Left forelimb (tissue), 1 donor: ENCODE results near the gene F7.
"Not testable (repeated sequence)": the region's sequence is repeated elsewhere in the genome, so short reads cannot be mapped to it uniquely, and the experiment has no call there.

Experiments used
- DNase-seq: peaks from one replicate; pipeline ENCODE4 v3.0.0-alpha.2; 2018; ENCODE audit warnings: low spot score

F7 gene

GRCh38 chr13:113072376-113072775 lies 33.2 kb upstream of the F7 start:
- no peak for DNase-seq

DNA sequence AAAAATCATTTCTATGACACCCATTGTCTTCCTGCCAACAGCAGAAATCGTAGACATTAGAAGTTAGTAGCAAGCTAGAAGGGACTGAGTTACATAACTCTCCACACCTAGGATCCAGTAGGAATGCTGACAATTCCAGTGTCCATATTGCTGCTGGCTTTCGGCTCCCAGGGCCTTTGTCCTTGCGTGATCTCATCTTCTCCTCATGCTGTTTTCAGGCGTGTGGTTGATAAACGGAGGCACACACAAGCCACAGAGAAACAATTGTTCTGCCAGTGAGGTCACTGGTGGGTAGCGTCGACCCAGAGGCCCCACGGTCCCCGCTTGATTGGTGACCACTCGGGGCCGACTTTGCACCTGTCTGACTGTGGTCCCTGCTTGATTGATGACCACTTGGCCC lies 31.6 kb upstream of the F7 start:
- no peak for DNase-seq

GRCh38 chr13:113074401-113074800 lies 31.2 kb upstream of the F7 start:
- no peak for DNase-seq

- no peak for DNase-seq
Measured at GRCh38 chr13:113074876-113075275, 30.7 kb upstream of the F7 start.

DNA sequence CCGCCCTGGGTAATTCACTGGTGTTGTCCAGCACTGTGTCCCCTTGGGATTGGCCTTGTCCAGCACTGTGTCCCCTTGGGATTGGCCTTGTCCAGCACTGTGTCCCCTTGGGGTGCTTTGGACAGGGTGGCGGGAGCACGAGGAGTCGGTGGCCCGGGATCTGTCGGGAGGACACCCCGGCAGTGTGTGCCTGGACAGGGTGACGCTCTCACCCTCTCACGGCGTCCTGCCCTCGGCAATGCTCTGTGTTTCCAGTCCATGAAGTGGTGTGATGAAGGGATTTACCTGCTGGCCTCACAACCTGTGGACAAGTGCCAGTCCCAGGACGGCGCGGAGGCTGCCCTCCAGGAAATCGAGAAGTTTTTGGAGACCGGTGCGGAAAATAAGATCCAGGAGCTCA lies 29.9 kb upstream of the F7 start:
- DNase-seq = no peak

DNA sequence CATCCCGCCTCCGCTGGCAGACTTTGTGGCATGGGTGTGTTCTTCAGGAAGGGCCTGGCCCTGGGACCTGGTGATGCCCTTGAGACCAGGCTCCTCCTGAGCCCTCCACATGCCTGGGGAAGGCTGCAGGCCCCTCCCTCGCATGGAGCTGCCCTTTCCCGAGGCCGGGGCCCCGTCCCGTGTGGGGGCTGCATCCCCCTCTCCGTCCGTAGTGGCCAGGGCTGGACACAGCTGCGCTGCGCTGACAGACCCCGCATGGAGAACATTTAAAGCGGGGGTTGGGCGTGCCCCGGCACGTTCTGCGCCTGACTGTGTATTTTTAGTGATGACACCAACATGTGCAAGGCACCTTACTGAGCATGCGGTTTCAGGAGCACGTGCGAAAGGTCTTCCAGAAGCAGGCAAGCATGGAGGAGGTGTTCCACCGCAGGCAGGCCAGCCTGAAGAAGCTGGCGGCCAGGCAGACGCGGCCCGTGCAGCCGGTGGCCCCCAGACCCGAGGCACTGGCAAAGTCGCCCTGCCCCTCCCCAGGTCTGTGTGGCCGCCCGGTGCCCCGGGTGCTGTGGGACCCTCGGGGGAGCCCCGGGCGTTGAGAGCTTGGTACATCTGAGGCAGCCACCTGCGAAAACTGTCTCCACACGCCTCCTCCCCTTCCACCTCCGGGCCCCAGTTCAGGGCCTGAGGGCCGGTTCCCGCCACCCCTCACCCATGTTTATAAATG lies 28.8 kb upstream of the F7 start:
- DNase-seq = no peak

DNA sequence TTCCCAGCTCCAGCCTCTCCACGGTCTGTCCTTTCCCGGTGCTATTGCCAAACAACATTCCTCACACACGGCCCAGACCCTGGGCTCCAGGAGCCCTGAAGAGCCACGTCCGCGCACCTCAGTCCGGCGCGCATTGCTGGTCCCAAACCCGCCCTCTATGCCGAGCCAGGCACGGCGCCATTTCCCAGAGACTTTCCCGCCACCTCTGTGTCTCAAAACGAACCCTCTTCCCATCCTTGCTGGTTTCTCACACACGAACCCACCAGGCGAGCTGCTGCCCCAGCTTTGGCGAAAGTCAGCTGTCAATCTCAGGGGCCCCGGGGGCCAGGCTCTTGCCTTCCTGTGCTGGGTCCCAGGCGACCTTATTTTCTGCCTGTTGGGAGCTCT lies 28.0 kb upstream of the F7 start:
- no peak for DNase-seq

DNA sequence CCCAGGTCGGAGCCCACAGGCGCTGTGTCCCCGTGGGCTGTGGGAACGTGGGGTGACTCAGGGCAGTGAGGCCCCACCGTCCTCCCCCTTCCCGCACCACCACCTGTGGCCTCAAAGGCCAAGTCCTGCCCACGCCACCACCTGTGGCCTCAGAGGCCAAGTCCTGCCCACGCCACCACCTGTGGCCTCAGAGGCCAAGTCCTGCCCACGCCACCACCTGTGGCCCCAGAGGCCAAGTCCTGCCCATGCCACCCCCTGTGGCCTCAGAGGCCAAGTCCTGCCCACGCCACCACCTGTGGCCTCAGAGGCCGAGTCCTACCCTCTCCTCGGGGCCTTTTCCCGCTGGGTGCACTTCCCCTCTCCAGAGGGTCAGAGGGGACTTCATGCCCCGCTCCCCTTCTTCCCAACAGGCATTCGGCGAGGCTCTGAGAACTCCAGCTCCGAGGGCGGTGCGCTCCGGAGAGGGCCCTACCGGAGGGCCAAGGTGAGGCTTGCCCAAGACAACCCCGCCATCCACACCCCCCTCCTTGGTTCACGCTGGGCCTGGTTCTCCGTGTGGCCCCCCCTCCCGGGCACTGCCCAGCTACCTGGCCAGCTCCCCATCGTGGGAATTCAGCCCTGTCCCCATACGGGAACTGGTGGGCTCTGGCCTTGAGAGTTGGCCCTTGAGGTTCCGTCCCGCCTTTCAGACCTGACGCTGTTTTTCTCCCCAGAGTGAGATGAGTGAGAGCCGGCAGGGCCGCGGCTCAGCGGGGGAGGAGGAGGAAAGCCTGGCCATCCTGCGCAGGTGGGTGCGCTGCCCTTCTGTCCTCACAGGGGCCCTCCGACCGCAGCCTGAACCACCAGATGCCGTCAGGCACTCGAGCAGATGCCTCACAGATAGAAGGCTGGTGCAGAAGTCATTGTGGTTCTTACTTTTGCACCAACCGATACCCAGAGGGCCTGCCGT lies 27.4 kb upstream of the F7 start:
- DNase-seq = no peak

- no peak for DNase-seq
Measured at GRCh38 chr13:113078902-113079780, 26.4 kb upstream of the F7 start.

GRCh38 chr13:113079781-113080080 lies 25.9 kb upstream of the F7 start:
- DNase-seq = not testable (repeated sequence)

DNA sequence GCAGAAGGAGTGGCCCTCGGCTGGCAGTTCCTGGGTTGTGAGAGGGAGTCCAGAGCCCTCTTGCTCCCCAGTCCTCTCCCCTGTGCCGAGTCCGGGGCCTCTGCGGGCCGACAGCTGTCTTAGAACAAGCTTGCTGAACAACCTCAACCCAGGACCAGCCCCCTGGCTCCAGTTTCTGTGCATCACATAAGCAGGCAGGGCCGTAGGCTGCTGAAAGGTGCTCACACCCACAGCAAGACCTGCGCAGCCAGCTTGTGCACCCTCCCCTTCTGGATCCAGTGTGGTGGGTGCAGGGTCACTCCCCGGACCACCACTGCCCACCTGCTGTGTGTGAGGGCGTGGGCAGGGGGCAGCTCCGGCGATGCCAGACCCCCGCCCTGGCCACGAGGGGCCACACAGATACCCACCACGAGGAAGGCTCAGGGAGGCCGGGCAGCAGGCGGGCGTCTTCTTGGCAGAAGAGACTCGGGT lies 25.2 kb upstream of the F7 start:
- no peak for DNase-seq

- no peak for DNase-seq
Measured at GRCh38 chr13:113080901-113081521, 24.6 kb upstream of the F7 start.

DNA sequence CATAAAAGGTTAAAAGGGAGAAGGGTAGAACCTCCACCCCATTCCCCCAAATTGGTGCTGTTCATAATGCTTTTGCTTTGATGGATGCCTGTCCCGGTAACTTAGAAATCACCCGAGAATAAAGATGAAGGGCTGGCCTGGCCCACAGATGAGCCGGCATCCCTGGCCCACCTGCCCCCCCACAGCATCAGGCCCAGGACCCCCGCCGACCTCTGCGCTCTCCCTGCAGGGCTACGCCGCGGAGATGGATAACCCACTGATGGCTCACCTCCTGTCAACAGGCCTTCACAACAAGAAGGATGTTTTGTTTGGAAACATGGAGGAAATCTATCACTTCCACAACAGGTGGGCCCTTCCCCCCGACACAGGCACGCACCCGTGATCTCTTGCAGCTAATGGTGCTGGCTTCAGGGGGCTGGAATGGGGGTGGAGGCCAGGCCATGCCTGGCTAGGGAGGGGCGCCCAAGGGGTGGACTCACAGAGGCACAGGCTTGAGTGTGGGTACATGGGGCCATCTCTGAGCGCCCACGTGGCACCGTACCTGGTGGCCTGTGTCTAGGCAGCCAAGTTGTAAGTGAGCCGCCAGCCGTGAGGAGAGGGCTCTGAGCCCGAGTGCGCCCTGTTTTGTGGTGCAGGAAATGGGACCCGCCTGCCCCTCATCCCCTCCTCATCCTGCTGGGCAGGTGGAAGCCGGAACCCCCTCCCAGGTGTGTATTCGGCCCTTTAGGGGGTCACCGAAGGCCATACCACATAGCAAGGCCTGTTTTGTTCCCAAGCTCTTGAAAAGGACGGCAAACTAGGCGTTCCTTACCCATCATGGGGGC lies 23.2 kb upstream of the F7 start:
- DNase-seq = no peak

DNA sequence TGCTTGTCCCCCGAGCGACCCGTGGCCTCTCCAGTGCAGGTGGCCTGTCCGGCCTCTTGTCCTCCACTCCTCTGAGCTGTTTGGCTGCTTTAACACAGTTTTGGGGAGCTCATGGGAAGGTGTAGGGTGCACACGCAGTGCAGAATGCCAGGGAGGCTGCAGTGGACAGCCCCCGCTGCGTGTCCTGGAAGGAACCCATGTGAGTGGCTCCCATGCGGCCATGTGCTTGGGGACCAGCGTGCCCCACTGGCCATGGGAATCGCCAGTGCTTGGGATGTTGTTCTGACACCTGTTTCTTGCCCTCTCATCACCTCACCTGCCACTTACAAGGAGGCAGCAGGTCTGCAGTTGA lies 22.6 kb upstream of the F7 start:
- DNase-seq = no peak

DNA sequence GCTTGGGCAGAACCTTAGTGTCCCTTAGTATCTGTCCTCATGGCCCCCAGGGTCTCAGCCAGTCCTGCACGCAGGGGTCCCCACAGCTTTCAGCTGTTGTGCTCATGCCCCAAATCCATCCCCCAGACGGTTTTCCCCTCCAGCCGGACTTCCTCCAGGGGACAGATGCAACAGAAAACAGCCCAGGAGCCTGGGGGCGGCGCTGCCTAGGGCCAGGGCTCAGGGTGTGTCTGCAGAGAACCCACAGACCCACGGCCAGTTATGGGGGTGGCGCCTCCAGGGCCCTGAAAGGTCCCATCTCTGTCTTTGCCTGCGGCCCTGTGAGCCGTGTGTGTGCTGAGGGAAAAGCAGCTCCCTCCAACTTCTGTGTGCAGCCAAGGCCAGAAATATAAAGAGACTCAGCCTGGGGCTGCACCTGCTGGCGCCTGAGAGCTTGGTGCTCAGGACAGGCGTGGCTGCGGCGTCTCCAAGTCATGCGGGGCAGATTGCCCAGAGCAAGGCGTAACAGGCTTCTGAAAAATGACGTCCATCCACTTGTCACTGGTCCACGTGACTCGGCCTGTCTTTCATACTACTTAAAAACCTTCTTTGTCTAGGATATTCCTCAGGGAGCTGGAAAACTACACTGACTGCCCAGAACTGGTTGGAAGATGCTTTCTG lies 22.1 kb upstream of the F7 start:
- no peak for DNase-seq

DNA sequence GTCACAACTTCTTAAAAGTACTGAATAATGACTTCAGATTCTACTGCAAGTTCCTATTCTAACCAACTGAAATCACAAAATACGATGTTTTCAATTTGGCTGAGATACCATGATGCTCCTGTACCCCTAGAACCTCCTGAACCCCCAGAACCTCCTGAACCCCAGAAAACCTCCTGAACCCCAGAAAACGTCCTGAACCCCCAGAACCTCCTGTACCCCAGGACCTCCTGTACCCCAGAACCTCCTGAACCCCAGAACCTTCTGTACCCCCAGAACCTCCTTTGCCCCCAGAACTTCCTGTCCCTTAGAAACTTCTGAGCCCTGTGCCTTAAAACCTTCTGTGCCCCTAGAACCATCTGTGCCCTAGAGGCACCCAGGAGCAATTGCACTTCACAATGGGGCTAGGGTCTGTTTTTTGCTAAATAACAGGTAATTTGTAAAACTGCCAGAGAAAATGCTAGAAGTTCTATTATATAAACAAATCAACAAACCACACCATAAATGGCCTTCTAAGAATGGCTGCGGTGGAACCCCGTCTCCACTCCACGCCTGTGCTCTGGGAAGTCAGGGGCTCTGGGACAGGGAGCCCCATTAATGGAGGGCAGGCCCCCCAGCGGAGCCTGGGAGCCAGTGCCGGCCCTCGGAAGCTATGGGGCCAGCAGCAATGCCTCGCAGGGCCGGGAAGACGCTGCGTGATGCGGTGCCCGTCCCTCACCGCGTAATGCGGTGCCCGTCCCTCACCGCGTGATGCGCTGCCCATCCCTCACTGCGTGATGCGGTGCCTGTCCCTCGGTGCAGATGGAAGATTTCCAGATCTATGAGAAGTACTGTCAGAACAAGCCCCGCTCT lies 21.3 kb upstream of the F7 start:
- DNase-seq = no peak

- no peak for DNase-seq
Measured at GRCh38 chr13:113084943-113085540, 20.5 kb upstream of the F7 start.

GRCh38 chr13:113086031-113086750 lies 19.4 kb upstream of the F7 start:
- no peak for DNase-seq
